KMS-11 (cell line): ENCODE results near the gene NUP37.

Experiments used
- H2AFZ ChIP-seq: fragments of 200-600 bp; sonication (generic); 2 replicates; pipeline ENCODE4 v1.6.1; 2016; ENCODE audit warnings: antibody characterized with exemption, mixed run types, low read depth
- H3K27ac ChIP-seq: fragments of 200-600 bp; sonication (generic); 2 replicates; pipeline ENCODE4 v1.6.1; 2016; ENCODE audit warnings: mild to moderate bottlenecking, mixed run types
- H3K27me3 ChIP-seq: fragments of 200-600 bp; sonication (generic); 2 replicates; pipeline ENCODE4 v1.6.1; 2017; ENCODE audit warnings: mild to moderate bottlenecking, low read depth, mixed run types, moderate library complexity; ENCODE audit not compliant: insufficient read depth
- H3K36me3 ChIP-seq: fragments of 200-600 bp; sonication (generic); 2 replicates; pipeline ENCODE4 v1.6.1; 2017; ENCODE audit warnings: mild to moderate bottlenecking, mixed run types; ENCODE audit not compliant: insufficient read depth
- H3K4me1 ChIP-seq: fragments of 200-600 bp; sonication (generic); 2 replicates; pipeline ENCODE4 v1.6.1; 2016; ENCODE audit warnings: mild to moderate bottlenecking, low read depth, mixed run types; ENCODE audit not compliant: poor library complexity, severe bottlenecking
- H3K4me2 ChIP-seq: fragments of 200-600 bp; sonication (generic); 2 replicates; pipeline ENCODE4 v1.7.0; 2016; ENCODE audit warnings: mild to moderate bottlenecking, mixed run types
- H3K4me3 ChIP-seq: fragments of 200-600 bp; sonication (generic); IDR thresholded peaks from 2 replicates; pipeline ENCODE4 v1.6.1; 2017; ENCODE audit warnings: low read depth, low read length, mixed read lengths; ENCODE audit not compliant: insufficient read depth
- H3K79me2 ChIP-seq: fragments of 200-600 bp; sonication (generic); 2 replicates; pipeline ENCODE4 v1.6.1; 2016; ENCODE audit warnings: low read depth, mixed run types; ENCODE audit not compliant: insufficient read depth
- H3K9ac ChIP-seq: fragments of 200-600 bp; sonication (generic); 2 replicates; pipeline ENCODE4 v1.6.1; 2016; ENCODE audit warnings: mild to moderate bottlenecking, mixed run types
- H4K20me1 ChIP-seq: fragments of 200-600 bp; sonication (generic); 2 replicates; pipeline ENCODE4 v1.6.1; 2016; ENCODE audit warnings: mild to moderate bottlenecking, mixed run types; ENCODE audit not compliant: insufficient read depth
- CTCF ChIP-seq: fragments of 200-600 bp; sonication (generic); conservative IDR thresholded peaks from 2 replicates; pipeline ENCODE4 v1.6.1; 2017; ENCODE audit warnings: low read depth, mild to moderate bottlenecking, antibody characterized with exemption, low read length, moderate library complexity, mixed read lengths

NUP37 gene

GRCh38 chr12:102061560-102062418 lies 58.1 kb downstream of the NUP37 start, which contains the start of gene WASHC3:
WASHC3 (minus strand) TSS chr12:102061991; CDS start chr12:102061962, 29 bp downstream.
- H3K4me2 ChIP-seq, result peak within 1 kb of the TSS; percentile 82
- H3K27me3 ChIP-seq, result no peaks in the 10 kb centered on the region
- no peaks in the 10 kb centered on the region for H4K20me1 ChIP-seq
- H3K79me2 ChIP-seq, result no peaks in the 10 kb centered on the region
- H3K27ac ChIP-seq, result peak within 1 kb of the TSS; percentile 71
- H3K4me1 ChIP-seq, result peaks cover 8% of the 10 kb centered on the region
- no peak within 1 kb of the TSS for H3K4me3 ChIP-seq
- no peak for TF ChIP-seq CTCF
- peak within 1 kb of the TSS; percentile 93 for H2AFZ ChIP-seq
- peak within 1 kb of the TSS; percentile 72 for H3K9ac ChIP-seq
- H3K36me3 ChIP-seq, result no peaks in the 10 kb centered on the region

- Histone ChIP-seq H3K4me3 (no peak overlapping the region), H3K27me3 (no peaks in the 10 kb centered on the region), H3K36me3 (no peaks in the 10 kb centered on the region), H4K20me1 (no peaks in the 10 kb centered on the region), H3K4me1 (peaks cover 8% of the 10 kb centered on the region), H3K79me2 (no peaks in the 10 kb centered on the region), H2AFZ (peak overlapping the region; percentile 93), H3K27ac (peak overlapping the region; percentile 71), H3K4me2 (peak overlapping the region; percentile 82), H3K9ac (peak overlapping the region; percentile 72)
- no peak for TF ChIP-seq CTCF
These were observed 58.8 kb downstream of the NUP37 start for GRCh38 chr12:102061096-102061559.

- no peak overlapping the region for H3K4me2 ChIP-seq
- no peak overlapping the region for H3K4me3 ChIP-seq
- no peaks in the 10 kb centered on the region for H3K79me2 ChIP-seq
- no peak overlapping the region for H3K27ac ChIP-seq
- no peak for TF ChIP-seq CTCF
- no peak overlapping the region for H3K9ac ChIP-seq
- no peak overlapping the region for H2AFZ ChIP-seq
- peaks cover 8% of the 10 kb centered on the region for H3K4me1 ChIP-seq
- no peaks in the 10 kb centered on the region for H3K36me3 ChIP-seq
- no peaks in the 10 kb centered on the region for H4K20me1 ChIP-seq
- no peaks in the 10 kb centered on the region for H3K27me3 ChIP-seq
These were observed 60.6 kb downstream of the NUP37 start for GRCh38 chr12:102059343-102059742.

- no peak overlapping the region for H3K4me2 ChIP-seq
- H3K27me3 ChIP-seq, result no peaks in the 10 kb centered on the region
- no peak overlapping the region for H3K9ac ChIP-seq
- no peak overlapping the region for H3K4me3 ChIP-seq
- H2AFZ ChIP-seq, result no peak overlapping the region
- H3K27ac ChIP-seq, result no peak overlapping the region
- H3K79me2 ChIP-seq, result no peaks in the 10 kb centered on the region
- no peaks in the 10 kb centered on the region for H3K4me1 ChIP-seq
- no peaks in the 10 kb centered on the region for H4K20me1 ChIP-seq
- H3K36me3 ChIP-seq, result no peaks in the 10 kb centered on the region
- no peak for TF ChIP-seq CTCF
These were observed 65.6 kb downstream of the NUP37 start for GRCh38 chr12:102054345-102054744.
